Thyroid gland (tissue), 4 donors: ENCODE data around the gene KRTAP1-1.

Source experiments
- POLR2A ChIP-seq, 2 donors: fragments of 450-650 bp; IDR thresholded peaks; one replicate each; pipeline ENCODE4 v1.6.1; 2017; ENCODE audit warnings: antibody characterized with exemption in 2 of 2, mild to moderate bottlenecking in 2 of 2, moderate library complexity in 1 of 2
- TF ChIP-seq, protein P1 (sequence below), 6 experiments: fragments of 200-600 bp in 3 of 6; fragments of 450-650 bp in 3 of 6; sonication (generic) in 3 of 6; IDR thresholded peaks; one replicate each; pipeline ENCODE4 v1.5.1; 2016 to 2019; ENCODE audit warnings: antibody characterized with exemption in 6 of 6, mild to moderate bottlenecking in 2 of 6, inconsistent platforms in 1 of 6, moderate library complexity in 1 of 6

DNA sequence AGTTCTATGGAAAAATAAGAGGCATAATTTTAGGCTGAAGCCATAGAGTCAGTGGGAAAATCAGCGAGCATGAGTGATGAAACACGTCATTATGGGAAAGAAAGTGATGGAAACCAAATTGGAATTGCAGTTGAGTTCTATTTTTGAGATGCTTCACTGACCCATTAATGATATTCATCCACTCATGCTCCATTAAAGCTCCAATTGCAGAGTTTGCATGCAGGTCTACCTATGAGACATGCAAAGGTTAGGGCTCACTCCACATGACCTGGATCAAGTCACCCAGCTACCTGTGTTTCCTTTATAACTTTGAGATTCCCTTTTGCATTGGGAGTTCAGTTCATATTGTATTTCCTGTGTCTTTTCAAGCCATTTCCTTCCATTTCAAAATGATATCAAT is 32.4 kb upstream of the KRTAP1-1 start:
- TF ChIP-seq, protein P1, sequence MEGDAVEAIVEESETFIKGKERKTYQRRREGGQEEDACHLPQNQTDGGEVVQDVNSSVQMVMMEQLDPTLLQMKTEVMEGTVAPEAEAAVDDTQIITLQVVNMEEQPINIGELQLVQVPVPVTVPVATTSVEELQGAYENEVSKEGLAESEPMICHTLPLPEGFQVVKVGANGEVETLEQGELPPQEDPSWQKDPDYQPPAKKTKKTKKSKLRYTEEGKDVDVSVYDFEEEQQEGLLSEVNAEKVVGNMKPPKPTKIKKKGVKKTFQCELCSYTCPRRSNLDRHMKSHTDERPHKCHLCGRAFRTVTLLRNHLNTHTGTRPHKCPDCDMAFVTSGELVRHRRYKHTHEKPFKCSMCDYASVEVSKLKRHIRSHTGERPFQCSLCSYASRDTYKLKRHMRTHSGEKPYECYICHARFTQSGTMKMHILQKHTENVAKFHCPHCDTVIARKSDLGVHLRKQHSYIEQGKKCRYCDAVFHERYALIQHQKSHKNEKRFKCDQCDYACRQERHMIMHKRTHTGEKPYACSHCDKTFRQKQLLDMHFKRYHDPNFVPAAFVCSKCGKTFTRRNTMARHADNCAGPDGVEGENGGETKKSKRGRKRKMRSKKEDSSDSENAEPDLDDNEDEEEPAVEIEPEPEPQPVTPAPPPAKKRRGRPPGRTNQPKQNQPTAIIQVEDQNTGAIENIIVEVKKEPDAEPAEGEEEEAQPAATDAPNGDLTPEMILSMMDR (IDR thresholded peaks at IDR 0.05) = no peak
- no peak for TF ChIP-seq POLR2A (IDR thresholded peaks at IDR 0.05)
